PC-3 (cell line): ENCODE data around the gene CA5B.

Experiments used
- CTCF ChIP-seq: fragments of 300-600 bp; sonication (generic); conservative IDR thresholded peaks from 2 replicates; pipeline ENCODE4 v1.5.1; 2017; ENCODE audit warnings: antibody characterized with exemption, low read depth, mild to moderate bottlenecking, low read length
- EZH2 ChIP-seq: fragments of 300-600 bp; sonication (generic); IDR thresholded peaks from one replicate; pipeline ENCODE4 v1.6.1; 2017; ENCODE audit warnings: antibody characterized with exemption, mild to moderate bottlenecking, low read length; ENCODE audit not compliant: unreplicated experiment

- no peak for TF ChIP-seq CTCF
- TF ChIP-seq EZH2: no peak
Measured at GRCh38 chrX:15812192-15812938, 74.3 kb downstream of the CA5B start.
